ENCODE measurements around the gene STAM. TPM values are rescaled to one million over a fixed set of nuclear protein-coding genes. Genes with fewer than 3 reads are reported as not detected.

The STAM gene
- 23.6 TPM for polyA plus RNA-seq (2013, experiment 1 of 2)
- polyA plus RNA-seq (2013, experiment 2 of 2), result 25.2 TPM

DNA sequence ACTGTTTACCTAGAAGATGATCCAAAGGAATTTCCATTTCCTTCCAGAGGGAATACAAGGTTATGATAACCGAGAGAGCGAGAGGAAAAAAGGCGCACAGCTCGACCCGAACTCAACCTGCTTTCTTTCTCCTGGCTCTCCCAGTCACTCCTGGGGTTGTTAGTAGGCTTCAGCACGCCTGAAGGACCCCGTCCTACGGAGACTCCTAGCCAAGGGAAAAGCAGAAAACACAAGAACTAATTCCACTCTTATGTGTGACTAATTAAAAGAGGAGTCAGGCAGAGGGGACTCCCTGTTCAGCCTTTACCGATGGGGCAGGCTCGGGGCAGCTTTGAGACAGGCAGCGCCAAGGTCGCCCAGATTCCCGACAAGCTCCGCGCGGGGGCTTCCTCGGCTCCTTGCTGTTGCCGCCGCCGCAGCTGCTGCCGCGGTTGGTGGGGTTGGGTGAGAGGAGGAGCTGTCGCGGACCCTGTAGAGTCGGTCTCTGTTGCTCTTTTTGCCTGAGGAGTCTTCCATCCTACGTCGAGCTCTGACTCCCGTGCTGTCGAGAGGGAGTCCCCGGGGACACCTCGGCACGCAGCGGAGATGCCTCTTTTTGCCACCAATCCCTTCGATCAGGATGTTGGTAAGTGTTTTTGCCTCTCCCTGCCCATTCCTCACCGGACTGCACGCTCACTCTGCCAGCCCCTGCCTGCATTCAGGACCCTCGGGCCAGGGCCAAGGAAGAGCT, at the start of gene STAM:
TSS of gene STAM (plus strand) at position 397 of the 730 bp plus-strand sequence. CDS start at position 586, 189 bp downstream.
- Histone ChIP-seq H3K27ac (ENCODE audit: low read depth, low read length) (peak within 1 kb of the TSS; percentile 98), H3K9ac (ENCODE audit: low read depth, low read length) (peak within 1 kb of the TSS; percentile 95), H3K4me1 (ENCODE audit: insufficient read depth, low read length) (peaks cover 14% of the 10 kb centered on the region), H3K9me3 (ENCODE audit: insufficient read depth, low read depth, low read length) (no peaks in the 10 kb centered on the region; the same call in 1 of the 2 replicates), H3K27me3 (ENCODE audit: insufficient read depth, low read length) (no peaks in the 10 kb centered on the region), H3K4me3 (ENCODE audit: low read length) (peak within 1 kb of the TSS; percentile 92), H3K36me3 (ENCODE audit: insufficient read depth, low read length) (peaks cover 13% of the 10 kb centered on the region)
- under 1% methylated on average over 37 of the region's 37 CpGs for WGBS

DNA sequence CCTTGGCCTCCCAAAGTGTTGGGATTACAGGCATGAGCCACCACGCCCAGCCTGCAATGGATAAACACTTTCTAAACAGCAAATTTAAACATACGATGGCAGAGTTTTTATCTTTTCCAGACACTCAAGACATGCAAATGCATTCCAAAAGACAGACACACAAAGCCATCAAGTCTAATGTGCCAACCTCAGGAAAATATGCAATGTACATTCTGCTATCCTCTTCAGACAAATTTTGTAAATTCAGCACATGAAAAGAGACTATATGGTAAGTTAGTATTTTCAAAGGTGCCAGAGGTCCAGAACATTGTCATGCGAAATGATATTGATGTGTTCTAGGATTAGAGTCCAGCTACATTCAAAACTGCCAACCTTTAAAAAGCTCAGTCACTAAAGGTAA, 46.6 kb upstream of the STAM start:
- peaks cover 7% of the 10 kb centered on the region; the same call in 1 of the 2 replicates for H3K36me3 ChIP-seq (ENCODE audit: insufficient read depth, low read length)
- no peaks in the 10 kb centered on the region for H3K9me3 ChIP-seq (ENCODE audit: insufficient read depth, low read depth, low read length)
- 91% methylated on average over 3 of the region's 3 CpGs for WGBS
- H3K27me3 ChIP-seq (ENCODE audit: insufficient read depth, low read length), result no peaks in the 10 kb centered on the region
- no peaks in the 10 kb centered on the region for H3K4me1 ChIP-seq (ENCODE audit: insufficient read depth, low read length)
- no peak overlapping the region for H3K9ac ChIP-seq (ENCODE audit: low read depth, low read length)
- H3K4me3 ChIP-seq (ENCODE audit: low read length), result no peak overlapping the region
- H3K27ac ChIP-seq (ENCODE audit: low read depth, low read length), result no peak overlapping the region

DNA sequence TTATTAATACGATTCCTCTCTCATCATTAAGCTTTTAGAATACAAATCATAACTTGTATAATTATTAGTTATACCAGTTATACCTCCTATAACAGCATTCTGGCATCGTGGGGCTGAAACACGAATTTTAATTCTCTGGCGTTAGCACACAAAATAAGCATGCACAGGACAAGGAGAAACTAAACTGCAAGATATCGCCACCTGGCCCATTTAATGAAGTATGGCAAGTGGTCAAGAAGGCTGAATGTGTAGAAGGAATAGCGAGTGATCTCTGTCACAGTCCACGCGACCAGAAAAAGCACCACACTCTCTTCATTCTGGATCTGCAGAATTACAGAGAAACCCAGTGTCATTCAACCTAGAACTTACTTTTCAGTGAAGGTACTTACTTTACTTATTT, 44.9 kb upstream of the STAM start:
- H3K27ac ChIP-seq (ENCODE audit: low read depth, low read length), result no peak overlapping the region
- WGBS, result 86% methylated on average over 8 of the region's 8 CpGs
- H3K9ac ChIP-seq (ENCODE audit: low read depth, low read length), result no peak overlapping the region
- peaks cover 10% of the 10 kb centered on the region; the same call in 1 of the 2 replicates for H3K36me3 ChIP-seq (ENCODE audit: insufficient read depth, low read length)
- no peaks in the 10 kb centered on the region for H3K9me3 ChIP-seq (ENCODE audit: insufficient read depth, low read depth, low read length)
- H3K4me1 ChIP-seq (ENCODE audit: insufficient read depth, low read length), result no peaks in the 10 kb centered on the region
- no peaks in the 10 kb centered on the region for H3K27me3 ChIP-seq (ENCODE audit: insufficient read depth, low read length)
- no peak overlapping the region for H3K4me3 ChIP-seq (ENCODE audit: low read length)

DNA sequence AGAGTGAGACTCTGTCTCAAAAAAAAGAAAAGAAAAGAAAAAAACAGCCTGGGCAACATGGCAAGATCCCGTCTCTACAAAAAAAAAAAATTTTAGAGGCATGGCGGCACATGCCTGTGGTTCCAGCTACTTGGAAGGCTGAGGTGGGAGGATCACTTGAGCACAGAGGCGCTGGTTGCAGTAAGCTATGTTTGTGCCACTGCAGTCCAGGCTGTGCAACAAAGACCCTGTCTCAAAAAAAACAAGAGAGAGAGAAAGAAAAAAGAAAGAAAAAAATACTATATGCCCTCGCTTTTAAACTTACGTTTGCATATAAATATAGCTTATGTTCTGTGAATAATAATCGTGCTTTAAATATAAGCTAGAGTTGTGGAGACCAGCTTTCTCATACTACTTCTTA, 38.0 kb upstream of the STAM start:
- H3K36me3 ChIP-seq (ENCODE audit: insufficient read depth, low read length), result peaks cover 7% of the 10 kb centered on the region; the same call in 1 of the 2 replicates
- no peaks in the 10 kb centered on the region for H3K27me3 ChIP-seq (ENCODE audit: insufficient read depth, low read length)
- no peak overlapping the region for H3K9ac ChIP-seq (ENCODE audit: low read depth, low read length)
- no peak overlapping the region for H3K4me3 ChIP-seq (ENCODE audit: low read length)
- H3K27ac ChIP-seq (ENCODE audit: low read depth, low read length), result no peak overlapping the region
- H3K4me1 ChIP-seq (ENCODE audit: insufficient read depth, low read length), result no peaks in the 10 kb centered on the region
- no peaks in the 10 kb centered on the region for H3K9me3 ChIP-seq (ENCODE audit: insufficient read depth, low read depth, low read length)
- WGBS, result 95% methylated on average over 3 of the region's 6 CpGs

GRCh38 chr10:17606547-17607040, 37.4 kb upstream of the STAM start:
- no peaks in the 10 kb centered on the region for H3K9me3 ChIP-seq (ENCODE audit: insufficient read depth, low read depth, low read length)
- H3K4me1 ChIP-seq (ENCODE audit: insufficient read depth, low read length), result no peaks in the 10 kb centered on the region
- peaks cover 5% of the 10 kb centered on the region; the same call in 1 of the 2 replicates for H3K36me3 ChIP-seq (ENCODE audit: insufficient read depth, low read length)
- H3K27me3 ChIP-seq (ENCODE audit: insufficient read depth, low read length), result no peaks in the 10 kb centered on the region
- H3K4me3 ChIP-seq (ENCODE audit: low read length), result no peak overlapping the region
- 90% methylated on average over 3 of the region's 3 CpGs for WGBS
- H3K9ac ChIP-seq (ENCODE audit: low read depth, low read length), result no peak overlapping the region
- H3K27ac ChIP-seq (ENCODE audit: low read depth, low read length), result no peak overlapping the region

DNA sequence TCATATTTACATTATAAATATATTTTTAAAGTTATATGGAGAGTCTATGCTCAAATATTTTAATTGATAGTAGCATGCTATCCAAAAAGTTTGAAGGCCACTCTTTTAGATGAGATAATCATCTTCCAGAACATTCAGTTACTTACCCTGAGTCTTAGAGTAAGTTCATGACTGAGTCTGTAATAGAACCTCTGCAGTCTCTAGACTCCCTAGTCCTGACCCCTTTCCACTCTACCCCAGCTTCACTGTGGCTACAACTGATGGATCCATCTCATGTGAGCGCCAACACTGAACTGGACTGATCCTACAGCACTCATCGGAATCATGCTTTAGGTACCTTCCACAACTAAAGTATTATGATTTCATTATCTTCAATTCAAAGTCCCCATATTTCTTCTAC, 36.9 kb upstream of the STAM start:
- H3K4me3 ChIP-seq (ENCODE audit: low read length), result no peak overlapping the region
- 90% methylated on average over 2 of the region's 2 CpGs for WGBS
- H3K9me3 ChIP-seq (ENCODE audit: insufficient read depth, low read depth, low read length), result no peaks in the 10 kb centered on the region
- no peaks in the 10 kb centered on the region for H3K4me1 ChIP-seq (ENCODE audit: insufficient read depth, low read length)
- no peak overlapping the region for H3K27ac ChIP-seq (ENCODE audit: low read depth, low read length)
- no peak overlapping the region for H3K9ac ChIP-seq (ENCODE audit: low read depth, low read length)
- no peaks in the 10 kb centered on the region for H3K27me3 ChIP-seq (ENCODE audit: insufficient read depth, low read length)
- H3K36me3 ChIP-seq (ENCODE audit: insufficient read depth, low read length), result peaks cover 7% of the 10 kb centered on the region; the same call in 1 of the 2 replicates

DNA sequence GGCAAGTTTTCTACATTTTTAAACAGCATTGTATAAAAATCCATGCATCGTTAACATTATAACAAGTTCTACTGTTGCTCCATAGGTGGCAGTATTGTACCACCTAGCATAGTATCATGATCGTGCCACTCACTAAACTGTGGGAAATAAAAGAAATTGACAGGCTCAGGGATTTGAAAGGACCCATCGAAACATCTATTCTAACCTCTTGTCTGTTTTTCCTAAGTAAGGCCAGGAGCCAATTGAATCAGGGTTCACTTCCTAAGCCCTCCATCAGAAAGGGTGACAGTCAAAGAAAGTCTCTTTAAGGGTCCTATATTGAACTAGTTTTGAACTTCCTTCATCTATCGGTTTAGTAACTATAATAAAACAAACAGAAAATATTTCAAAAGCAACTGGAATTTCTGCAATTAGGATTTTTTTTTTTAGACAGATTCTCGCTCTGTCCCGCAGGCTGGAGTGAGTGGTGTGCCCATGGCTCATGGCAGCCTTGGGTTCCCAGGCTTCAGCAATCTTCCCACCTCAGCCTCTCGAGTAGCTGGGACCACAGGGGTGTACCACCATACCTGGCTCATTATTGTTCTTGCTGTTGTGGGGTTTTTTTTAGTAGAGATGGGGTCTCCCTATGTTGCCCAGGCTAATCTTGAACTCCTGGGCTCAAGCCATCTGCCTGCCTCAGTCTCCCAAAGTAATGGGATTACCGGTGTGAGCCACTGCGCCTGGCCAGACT, 36.2 kb upstream of the STAM start:
- 70% methylated on average over 9 of the region's 9 CpGs for WGBS

DNA sequence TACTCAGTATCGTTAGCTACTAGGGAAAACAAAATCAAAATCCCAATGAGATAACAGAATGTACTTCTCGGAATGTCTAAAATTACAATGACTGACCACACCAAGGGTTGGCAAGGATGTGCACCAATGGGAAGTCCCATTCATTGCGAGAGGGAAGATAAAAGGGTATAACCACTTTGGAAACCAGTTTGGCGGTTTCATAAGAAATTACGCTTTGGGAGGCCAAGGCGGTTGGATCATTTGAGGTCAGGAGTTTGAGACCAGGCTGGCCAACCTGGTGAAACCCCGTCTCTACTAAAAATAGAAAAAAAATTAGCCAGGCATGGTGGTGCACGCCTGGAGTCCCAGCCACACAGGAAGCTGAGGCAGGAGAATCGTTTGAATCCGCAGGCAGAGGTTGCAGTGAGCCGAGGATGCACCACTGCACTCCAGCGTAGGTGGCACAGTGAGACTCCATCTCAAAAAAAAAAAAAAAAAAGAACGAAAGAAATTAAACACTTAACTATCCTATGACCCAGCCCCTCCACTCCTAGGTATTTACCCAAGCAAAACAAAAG, 34.4 kb upstream of the STAM start:
- 93% methylated on average over 12 of the region's 13 CpGs for WGBS
- H3K9ac ChIP-seq (ENCODE audit: low read depth, low read length), result no peak overlapping the region
- no peaks in the 10 kb centered on the region for H3K4me1 ChIP-seq (ENCODE audit: insufficient read depth, low read length)
- H3K9me3 ChIP-seq (ENCODE audit: insufficient read depth, low read depth, low read length), result no peaks in the 10 kb centered on the region
- H3K36me3 ChIP-seq (ENCODE audit: insufficient read depth, low read length), result 0 out of 2 replicates have a peak, but pooled peaks cover 6% of the 10 kb centered on the region
- H3K4me3 ChIP-seq (ENCODE audit: low read length), result no peak overlapping the region
- H3K27ac ChIP-seq (ENCODE audit: low read depth, low read length), result no peak overlapping the region
- H3K27me3 ChIP-seq (ENCODE audit: insufficient read depth, low read length), result no peaks in the 10 kb centered on the region

More for the DNA sequence above, 36.2 kb upstream of the STAM start:
- Histone ChIP-seq H3K36me3 (ENCODE audit: insufficient read depth, low read length) (0 out of 2 replicates have a peak, but pooled peaks cover 6% of the 10 kb centered on the region), H3K9ac (ENCODE audit: low read depth, low read length) (no peak overlapping the region), H3K9me3 (ENCODE audit: insufficient read depth, low read depth, low read length) (no peaks in the 10 kb centered on the region), H3K4me1 (ENCODE audit: insufficient read depth, low read length) (no peaks in the 10 kb centered on the region), H3K27ac (ENCODE audit: low read depth, low read length) (no peak overlapping the region), H3K27me3 (ENCODE audit: insufficient read depth, low read length) (no peaks in the 10 kb centered on the region), H3K4me3 (ENCODE audit: low read length) (no peak overlapping the region)

DNA sequence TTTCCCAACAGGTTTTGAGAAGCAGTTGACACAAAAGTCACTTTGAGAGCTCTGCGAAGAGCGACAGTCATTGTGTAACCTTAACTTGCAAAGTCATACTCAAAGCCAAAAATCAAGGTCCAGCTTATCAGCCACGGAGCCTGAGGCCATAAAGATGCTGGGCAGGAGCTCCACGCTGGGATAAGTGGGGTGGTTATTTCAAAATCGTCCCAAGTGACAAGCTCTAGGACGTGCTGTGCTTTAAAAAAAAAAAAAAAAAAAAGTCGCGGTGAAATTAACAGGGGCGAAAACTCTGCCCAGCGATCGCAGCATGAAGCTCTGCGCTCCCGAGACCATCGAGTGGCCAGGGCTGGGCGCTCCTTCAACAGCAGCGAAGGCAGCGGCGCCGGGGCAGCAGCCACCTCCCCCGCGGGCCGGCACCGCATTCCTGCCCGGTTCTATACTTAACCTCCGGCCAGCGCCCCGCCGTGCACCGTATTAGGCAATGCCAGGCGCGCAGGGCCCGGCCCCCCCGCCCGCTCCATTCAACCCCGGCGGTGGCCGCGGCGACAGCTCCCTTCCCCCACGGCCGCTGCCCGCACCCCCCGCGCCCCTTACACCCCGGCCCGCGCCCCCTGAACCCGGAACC, 27.4 kb upstream of the STAM start:
- Histone ChIP-seq H3K36me3 (ENCODE audit: insufficient read depth, low read length) (peaks cover 10% of the 10 kb centered on the region), H3K27ac (ENCODE audit: low read depth, low read length) (peak overlapping the region; percentile 94), H3K27me3 (ENCODE audit: insufficient read depth, low read length) (peaks cover 5% of the 10 kb centered on the region; the same call in 1 of the 2 replicates), H3K9me3 (ENCODE audit: insufficient read depth, low read depth, low read length) (no peaks in the 10 kb centered on the region), H3K9ac (ENCODE audit: low read depth, low read length) (peak overlapping the region; percentile 89), H3K4me3 (ENCODE audit: low read length) (peak overlapping the region; percentile 95), H3K4me1 (ENCODE audit: insufficient read depth, low read length) (no peaks in the 10 kb centered on the region)
- 2% methylated on average over 47 of the region's 48 CpGs for WGBS

GRCh38 chr10:17617031-17617911, 26.7 kb upstream of the STAM start, which contains the start of gene HACD1:
Gene HACD1, minus strand, starts transcription at chr10:17617374. Its CDS starts 35 bp downstream, at chr10:17617339.
- WGBS, result under 1% methylated on average over 92 of the region's 92 CpGs
- Histone ChIP-seq H3K27me3 (ENCODE audit: insufficient read depth, low read length) (peaks cover 5% of the 10 kb centered on the region; the same call in 1 of the 2 replicates), H3K27ac (ENCODE audit: low read depth, low read length) (peak within 1 kb of the TSS; percentile 94), H3K9me3 (ENCODE audit: insufficient read depth, low read depth, low read length) (no peaks in the 10 kb centered on the region), H3K36me3 (ENCODE audit: insufficient read depth, low read length) (peaks cover 6% of the 10 kb centered on the region), H3K4me1 (ENCODE audit: insufficient read depth, low read length) (no peaks in the 10 kb centered on the region), H3K4me3 (ENCODE audit: low read length) (peak within 1 kb of the TSS; percentile 95), H3K9ac (ENCODE audit: low read depth, low read length) (peak within 1 kb of the TSS; percentile 91)
